IPS-NIHi7 (cell line): ENCODE data around the gene DLG1.

Experiments
- DNase-seq: peaks from one replicate; pipeline ENCODE4 v3.0.0; 2012; ENCODE audit warnings: mixed read lengths; ENCODE audit errors: extremely low spot score

DLG1 gene

GRCh38 chr3:197015790-197016736, 282.3 kb downstream of the DLG1 start:
- no peak for DNase-seq

- DNase-seq = no peak
These were observed 283.4 kb downstream of the DLG1 start for GRCh38 chr3:197014942-197015575.

GRCh38 chr3:197014024-197014423, 284.4 kb downstream of the DLG1 start:
- no peak for DNase-seq

- no peak for DNase-seq
These were observed 285.9 kb downstream of the DLG1 start for GRCh38 chr3:197012540-197012883.

- no peak for DNase-seq
These were observed 286.5 kb downstream of the DLG1 start for GRCh38 chr3:197011780-197012539.

- no peak for DNase-seq
These were observed 287.7 kb downstream of the DLG1 start for GRCh38 chr3:197010556-197011351.

GRCh38 chr3:197009532-197010019, 288.8 kb downstream of the DLG1 start:
- no peak for DNase-seq

GRCh38 chr3:197008436-197009209, 289.8 kb downstream of the DLG1 start:
- no peak for DNase-seq

GRCh38 chr3:197007953-197008352, 290.5 kb downstream of the DLG1 start:
- DNase-seq = no peak

- DNase-seq = no peak
These were observed 291.0 kb downstream of the DLG1 start for GRCh38 chr3:197007296-197007940.

- DNase-seq = no peak
These were observed 291.6 kb downstream of the DLG1 start for GRCh38 chr3:197006860-197007259.

- DNase-seq = no peak
These were observed 292.0 kb downstream of the DLG1 start for GRCh38 chr3:197006446-197006845.

GRCh38 chr3:197003461-197004385, 294.7 kb downstream of the DLG1 start:
- DNase-seq = peak; percentile 53

GRCh38 chr3:197002701-197003454, 295.5 kb downstream of the DLG1 start:
- DNase-seq = peak; percentile 87

GRCh38 chr3:197001972-197002700, 296.3 kb downstream of the DLG1 start:
- DNase-seq = peak; percentile 48

GRCh38 chr3:197001106-197001971, 297.1 kb downstream of the DLG1 start:
- DNase-seq = no peak

GRCh38 chr3:197000211-197000610, 298.2 kb downstream of the DLG1 start:
- DNase-seq = no peak
